Neural crest cell (in vitro differentiated cells): ENCODE data around the gene CCM2L. TPM values are rescaled to one million over a fixed set of nuclear protein-coding genes. Genes with fewer than 3 reads are reported as not detected.

ENCODE experiments used
- DNase-seq: peaks from one replicate; pipeline ENCODE4 v3.0.0; 2021; ENCODE audit warnings: low read depth, mixed read lengths, low spot score
- H3K27ac Mint-ChIP-seq: one replicate; pipeline ENCODE4 v1.8.0; 2021; ENCODE audit warnings: mild to moderate bottlenecking, mixed read lengths; ENCODE audit not compliant: unreplicated experiment
- H3K27me3 Mint-ChIP-seq: 2 replicates; pipeline ENCODE4 v1.8.0; 2021; ENCODE audit warnings: low read depth, mild to moderate bottlenecking, mixed read lengths
- H3K36me3 Mint-ChIP-seq: 2 replicates; pipeline ENCODE4 v1.8.0; 2021; ENCODE audit warnings: low read depth, mild to moderate bottlenecking, mixed read lengths
- H3K4me1 Mint-ChIP-seq: 2 replicates; pipeline ENCODE4 v1.8.0; 2021; ENCODE audit warnings: mixed read lengths
- H3K4me3 Mint-ChIP-seq: one replicate; pipeline ENCODE4 v1.8.0; 2021; ENCODE audit warnings: mild to moderate bottlenecking, mixed read lengths
- H3K9me3 Mint-ChIP-seq: 2 replicates; pipeline ENCODE4 v1.8.0; 2021; ENCODE audit warnings: mixed read lengths
- total RNA-seq: library from RNA; stranded (reverse); gene quantifications from 2 replicates; pipeline ENCODE4 v1.2.1, GENCODE V29; 2021
- TF ChIP-seq, protein P1 (sequence below): fragments of 200-600 bp; sonication (generic); conservative IDR thresholded peaks from 2 replicates; pipeline ENCODE4 v1.5.0; 2021; ENCODE audit warnings: antibody characterized with exemption, mild to moderate bottlenecking

Gene CCM2L
- total RNA-seq, 1 donor from 2014 or later: 0.26 TPM

DNA sequence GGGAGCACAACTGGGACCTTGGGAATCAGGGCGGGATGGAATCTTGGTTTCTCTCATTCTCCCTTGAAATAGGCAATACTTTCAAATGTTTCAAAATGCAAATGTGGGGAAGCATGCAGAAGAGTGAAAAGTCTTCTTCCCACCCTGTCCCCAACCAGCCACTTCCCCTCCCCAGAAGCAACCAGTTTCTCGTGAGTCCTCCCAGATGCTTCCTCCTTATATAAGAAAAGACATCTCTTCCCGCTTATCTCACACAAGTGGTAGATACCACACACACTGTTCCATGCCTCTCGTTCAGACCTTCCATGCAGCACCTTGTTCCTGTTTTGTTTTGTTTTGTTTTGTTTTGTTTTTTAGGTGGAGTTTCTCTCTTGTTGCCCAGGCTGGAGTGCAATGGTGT lies 67.0 kb downstream of the CCM2L start:
- Mint-ChIP-seq H3K27me3 (peaks cover 39% of the 10 kb centered on the region), H3K27ac (no peak overlapping the region), H3K4me1 (peaks cover 6% of the 10 kb centered on the region), H3K9me3 (no peaks in the 10 kb centered on the region), H3K36me3 (no peaks in the 10 kb centered on the region), H3K4me3 (no peak overlapping the region)
- no peak for DNase-seq
- TF ChIP-seq, protein P1, sequence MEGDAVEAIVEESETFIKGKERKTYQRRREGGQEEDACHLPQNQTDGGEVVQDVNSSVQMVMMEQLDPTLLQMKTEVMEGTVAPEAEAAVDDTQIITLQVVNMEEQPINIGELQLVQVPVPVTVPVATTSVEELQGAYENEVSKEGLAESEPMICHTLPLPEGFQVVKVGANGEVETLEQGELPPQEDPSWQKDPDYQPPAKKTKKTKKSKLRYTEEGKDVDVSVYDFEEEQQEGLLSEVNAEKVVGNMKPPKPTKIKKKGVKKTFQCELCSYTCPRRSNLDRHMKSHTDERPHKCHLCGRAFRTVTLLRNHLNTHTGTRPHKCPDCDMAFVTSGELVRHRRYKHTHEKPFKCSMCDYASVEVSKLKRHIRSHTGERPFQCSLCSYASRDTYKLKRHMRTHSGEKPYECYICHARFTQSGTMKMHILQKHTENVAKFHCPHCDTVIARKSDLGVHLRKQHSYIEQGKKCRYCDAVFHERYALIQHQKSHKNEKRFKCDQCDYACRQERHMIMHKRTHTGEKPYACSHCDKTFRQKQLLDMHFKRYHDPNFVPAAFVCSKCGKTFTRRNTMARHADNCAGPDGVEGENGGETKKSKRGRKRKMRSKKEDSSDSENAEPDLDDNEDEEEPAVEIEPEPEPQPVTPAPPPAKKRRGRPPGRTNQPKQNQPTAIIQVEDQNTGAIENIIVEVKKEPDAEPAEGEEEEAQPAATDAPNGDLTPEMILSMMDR: no peak

DNA sequence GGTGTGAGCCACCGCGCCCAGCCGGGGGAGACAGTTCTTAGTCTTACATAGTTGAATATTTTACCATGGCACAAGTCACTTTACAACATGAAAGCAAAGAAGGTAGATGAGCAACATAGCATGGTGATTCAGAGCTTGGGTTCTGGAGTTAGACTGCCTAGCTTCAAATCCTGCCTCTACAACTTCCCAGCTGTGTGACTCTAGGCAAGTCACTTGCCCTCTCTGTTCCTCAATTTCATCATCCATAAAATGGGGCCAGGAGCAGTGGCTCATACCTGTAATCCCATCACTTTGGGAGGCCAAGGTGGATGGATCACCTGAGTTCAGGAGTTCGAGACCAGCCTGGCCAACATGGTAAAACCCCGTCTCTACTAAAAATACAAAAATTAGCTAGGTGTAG lies 68.1 kb downstream of the CCM2L start:
- TF ChIP-seq, protein P1: no peak
- peaks cover 45% of the 10 kb centered on the region for H3K27me3 Mint-ChIP-seq
- DNase-seq: no peak
- H3K4me3 Mint-ChIP-seq: no peak overlapping the region
- H3K9me3 Mint-ChIP-seq: no peaks in the 10 kb centered on the region
- H3K27ac Mint-ChIP-seq: no peak overlapping the region
- peaks cover 6% of the 10 kb centered on the region for H3K4me1 Mint-ChIP-seq
- no peaks in the 10 kb centered on the region for H3K36me3 Mint-ChIP-seq

DNA sequence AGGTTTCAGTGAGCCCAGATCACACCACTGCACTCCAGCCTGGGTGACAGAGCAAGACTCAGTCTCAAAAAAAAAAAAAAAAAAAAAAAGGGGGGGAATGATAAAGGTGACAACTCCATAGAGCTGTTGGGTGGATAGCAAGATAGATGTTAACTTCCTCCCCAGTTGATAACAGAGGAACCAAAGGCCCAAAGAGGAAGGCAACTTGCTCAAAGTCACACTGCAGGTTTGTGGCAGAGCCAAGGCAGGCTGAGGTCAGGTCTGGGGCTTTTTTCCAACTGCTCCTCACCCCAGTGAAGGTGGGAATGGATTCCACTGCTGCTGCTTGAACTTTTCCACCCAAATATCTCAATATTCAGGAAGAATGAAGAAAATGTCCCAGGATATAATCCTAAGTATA lies 68.6 kb downstream of the CCM2L start:
- H3K27me3 Mint-ChIP-seq: peaks cover 45% of the 10 kb centered on the region
- TF ChIP-seq, protein P1: no peak
- no peak overlapping the region for H3K4me3 Mint-ChIP-seq
- H3K9me3 Mint-ChIP-seq: no peaks in the 10 kb centered on the region
- peaks cover 6% of the 10 kb centered on the region for H3K4me1 Mint-ChIP-seq
- DNase-seq: no peak
- H3K36me3 Mint-ChIP-seq: no peaks in the 10 kb centered on the region
- no peak overlapping the region for H3K27ac Mint-ChIP-seq

DNA sequence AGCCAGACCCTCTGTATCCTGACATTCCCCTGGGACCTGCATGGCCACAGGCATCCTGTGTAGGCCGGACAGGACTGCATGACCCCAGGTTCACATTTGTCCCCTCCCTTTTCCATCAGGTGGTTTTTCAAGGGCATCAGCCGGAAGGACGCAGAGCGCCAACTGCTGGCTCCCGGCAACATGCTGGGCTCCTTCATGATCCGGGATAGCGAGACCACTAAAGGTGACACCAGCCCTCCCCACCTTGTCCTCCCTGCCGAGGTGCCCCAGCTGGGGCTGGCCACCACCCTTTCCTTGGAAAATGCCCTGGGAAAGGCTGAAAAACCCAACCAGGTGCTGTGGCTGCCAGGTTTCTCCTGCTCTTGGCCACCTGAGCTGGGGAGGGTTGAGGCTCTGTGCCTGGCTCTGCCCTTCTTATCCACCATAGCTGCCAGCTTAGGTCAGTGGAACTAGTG lies 69.4 kb downstream of the CCM2L start:
- H3K4me1 Mint-ChIP-seq: peaks cover 6% of the 10 kb centered on the region
- no peaks in the 10 kb centered on the region for H3K36me3 Mint-ChIP-seq
- peaks cover 45% of the 10 kb centered on the region for H3K27me3 Mint-ChIP-seq
- H3K9me3 Mint-ChIP-seq: no peaks in the 10 kb centered on the region
- no peak for DNase-seq
- H3K4me3 Mint-ChIP-seq: no peak overlapping the region
- no peak overlapping the region for H3K27ac Mint-ChIP-seq
- TF ChIP-seq, protein P1: no peak

DNA sequence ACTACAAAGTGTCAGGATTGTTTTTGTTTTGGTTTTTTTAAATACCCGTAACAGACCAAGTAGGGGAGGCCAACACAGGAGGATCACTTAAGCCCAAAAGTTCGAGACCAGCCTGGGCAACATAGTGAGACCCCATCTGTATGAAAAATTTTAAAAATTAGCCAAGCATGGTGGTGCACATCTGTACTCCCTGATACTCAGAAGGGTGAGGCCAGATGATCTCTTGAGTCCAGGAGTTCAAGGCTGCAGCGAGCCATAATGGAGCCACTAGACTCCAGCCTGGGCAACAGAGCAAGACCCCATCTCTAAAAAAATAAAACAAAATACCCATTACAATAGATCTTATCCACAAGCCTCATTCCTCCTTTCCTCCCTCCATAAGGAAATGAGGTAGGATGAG lies 70.5 kb downstream of the CCM2L start:
- Mint-ChIP-seq H3K36me3 (no peaks in the 10 kb centered on the region), H3K4me1 (peaks cover 6% of the 10 kb centered on the region), H3K27ac (no peak overlapping the region), H3K4me3 (no peak overlapping the region), H3K27me3 (peaks cover 42% of the 10 kb centered on the region), H3K9me3 (no peaks in the 10 kb centered on the region)
- DNase-seq: no peak
- TF ChIP-seq, protein P1: no peak

Other genes starting within 250 kb of the CCM2L start
- gene MYLK2, start 191.1 kb upstream of the CCM2L start, total RNA-seq: 1.6 and 1.8 TPM in 2 replicates
- gene FOXS1, start 164.8 kb upstream of the CCM2L start, total RNA-seq: not detected in 2 replicates
- gene DUSP15, start 139.9 kb upstream of the CCM2L start, total RNA-seq: 13.5 and 13.7 TPM in 2 replicates
- 2.9 and 3.3 TPM in 2 replicates for gene TTLL9, start 139.8 kb upstream of the CCM2L start, total RNA-seq
- gene PDRG1, start 58.4 kb upstream of the CCM2L start, total RNA-seq: 32.0 and 34.9 TPM in 2 replicates
- 4.5 and 4.9 TPM in 2 replicates for gene XKR7, start 42.3 kb upstream of the CCM2L start, total RNA-seq
- not detected in 2 replicates for gene HCK, start 41.8 kb downstream of the CCM2L start, total RNA-seq
- gene TM9SF4, start 99.3 kb downstream of the CCM2L start, total RNA-seq: 76.7 and 76.8 TPM in 2 replicates
- 70.4 and 71.1 TPM in 2 replicates for gene PLAGL2, start 197.3 kb downstream of the CCM2L start, total RNA-seq
- 47.5 and 51.4 TPM in 2 replicates for gene POFUT1, start 197.4 kb downstream of the CCM2L start, total RNA-seq